ENCODE results near the gene CCDC146. TPM values are rescaled to one million over a fixed set of nuclear protein-coding genes. Genes with fewer than 3 reads are reported as not detected.
A peak's percentile ranks its signal among the peaks of the same experiment; 100 is the strongest.

The CCDC146 gene
- total and polyA plus RNA-seq, 10 donors, result 4.1 to 21.3 (median 10.9) TPM

GRCh38 chr7:77327932-77328628 lies 205.7 kb downstream of the CCDC146 start:
- H3K9me3 ChIP-seq, result no peaks in the 10 kb centered on the region
- intact Hi-C loops (cut with DNase I; ENCODE audit: low total_unique reads), result loop anchor here (5.0 kb wide), 1 partner anchor 81 kb away; no protein-coding TSS in a partner anchor
- peaks cover 27 to 67% (median 57%) of the 10 kb centered on the region in 6 donors for H3K4me1 ChIP-seq
- H3K27me3 ChIP-seq (replicated peaks in 1 of 7), result no peaks in the 10 kb centered on the region
- DNase-seq, result no peak
- 10 to 28% (median 16%) methylated on average over 6 of the region's 6 CpGs for WGBS, 5 donors
- TF ChIP-seq CTCF (IDR thresholded peaks at IDR 0.05 in 8 of 11, conservative IDR thresholded peaks at IDR 0.05 in 3 of 11), result no peak
- TF ChIP-seq POLR2AphosphoS5 (IDR thresholded peaks at IDR 0.05), result peak in 2 of 3 donors; percentile 38 to 40
- TF ChIP-seq POLR2A (IDR thresholded peaks at IDR 0.05), result no peak
- H3K4me3 ChIP-seq, result no peak overlapping the region
- peak overlapping the region in 5 of 8 donors; percentile 29 to 56 (median 46) for H3K27ac ChIP-seq
- H3K36me3 ChIP-seq, result peaks cover 0 to 58% (median 4%) of the 10 kb centered on the region in 6 donors

GRCh38 chr7:77328669-77329068 lies 206.3 kb downstream of the CCDC146 start:
- intact Hi-C loops (cut with DNase I; ENCODE audit: low total_unique reads), result loop anchor here (5.0 kb wide), 1 partner anchor 81 kb away; no protein-coding TSS in a partner anchor
- Histone ChIP-seq H3K4me1 (peaks cover 27 to 67% (median 57%) of the 10 kb centered on the region in 6 donors), H3K27me3 (replicated peaks in 1 of 7) (no peaks in the 10 kb centered on the region), H3K9me3 (no peaks in the 10 kb centered on the region), H3K27ac (peak overlapping the region in 4 of 8 donors; percentile 29 to 56 (median 40)), H3K36me3 (peaks cover 0 to 53% (median 4%) of the 10 kb centered on the region in 6 donors), H3K4me3 (no peak overlapping the region)
- DNase-seq, result no peak
- 24 to 42% (median 34%) methylated on average over 1 of the region's 1 CpG for WGBS, 5 donors
- TF ChIP-seq CTCF (IDR thresholded peaks at IDR 0.05 in 8 of 11, conservative IDR thresholded peaks at IDR 0.05 in 3 of 11) (no peak), POLR2AphosphoS5 (IDR thresholded peaks at IDR 0.05) (no peak), POLR2A (IDR thresholded peaks at IDR 0.05) (no peak)

DNA sequence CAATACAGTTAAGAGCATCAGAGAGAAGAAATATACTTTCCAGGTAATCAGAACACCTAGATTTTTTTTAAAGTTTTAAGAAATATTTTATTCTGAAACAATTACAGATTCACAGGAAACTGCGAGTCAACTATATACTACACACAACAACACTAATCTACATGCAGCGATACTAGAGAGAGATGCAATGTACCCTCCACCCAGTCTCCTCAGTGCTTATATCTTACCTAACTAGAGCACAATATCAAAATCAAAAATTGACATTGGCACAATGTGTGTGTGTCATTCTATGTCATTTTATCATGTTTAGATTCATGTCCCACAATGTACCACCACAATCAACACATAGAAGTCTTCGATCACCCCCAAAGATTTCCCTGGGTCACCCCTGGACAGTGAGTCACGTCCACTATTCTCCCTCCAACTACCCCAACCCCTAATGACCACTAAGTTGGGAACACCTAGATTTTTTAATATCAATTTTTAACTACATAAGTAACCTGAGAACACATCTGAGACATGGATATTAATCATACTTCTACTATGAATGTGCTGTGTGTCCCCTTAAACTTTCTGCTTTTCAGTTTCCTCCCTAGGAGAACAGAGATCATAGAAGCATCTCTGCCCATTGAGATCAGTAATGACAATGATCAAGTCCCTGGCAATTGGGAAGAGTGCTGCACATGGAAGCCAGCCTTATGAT lies 207.2 kb downstream of the CCDC146 start:
- Histone ChIP-seq H3K27ac (peak overlapping the region in 6 of 8 donors; percentile 38 to 78 (median 66)), H3K9me3 (no peaks in the 10 kb centered on the region), H3K36me3 (peaks cover 0 to 43% (median 4%) of the 10 kb centered on the region in 6 donors), H3K4me1 (peaks cover 27 to 68% (median 57%) of the 10 kb centered on the region in 6 donors), H3K27me3 (replicated peaks in 1 of 7) (no peaks in the 10 kb centered on the region), H3K4me3 (no peak overlapping the region)
- WGBS, 5 donors, result 82 to 94% (median 88%) methylated on average over 4 of the region's 4 CpGs
- TF ChIP-seq CTCF (IDR thresholded peaks at IDR 0.05 in 8 of 11, conservative IDR thresholded peaks at IDR 0.05 in 3 of 11) (no peak), POLR2AphosphoS5 (IDR thresholded peaks at IDR 0.05) (no peak), POLR2A (IDR thresholded peaks at IDR 0.05) (no peak)
- intact Hi-C loops (cut with DNase I; ENCODE audit: low total_unique reads), result loop anchor here (5.0 to 10.0 kb wide), 2 partner anchors 82 to 205 kb away; partner anchors contain the start of gene CCDC146
- DNase-seq, result no peak

Measured in spleen (tissue), 11 donors.